Panc1 (cell line): ENCODE results near the gene TTC39B.
"Not testable (repeated sequence)": the region's sequence is repeated elsewhere in the genome, so short reads cannot be mapped to it uniquely, and the experiment has no call there.

ENCODE experiments used
- CTCF ChIP-seq: fragments of 450-650 bp; IDR thresholded peaks from 2 replicates; pipeline ENCODE4 v1.5.1; 2017; ENCODE audit warnings: mild to moderate bottlenecking
- TCF7L2 ChIP-seq: IDR thresholded peaks from 2 replicates; pipeline ENCODE4 v1.6.1; 2011; ENCODE audit warnings: mild to moderate bottlenecking, low read depth, low read length, inconsistent platforms

GRCh38 chr9:15232706-15233280 lies 74.2 kb downstream of the TTC39B start:
- not testable (repeated sequence) for TF ChIP-seq CTCF, TCF7L2
